Epithelial cell of esophagus (primary cell): ENCODE results near the gene NCDN.

ENCODE experiments used
- DNase-seq: peaks from one replicate; pipeline ENCODE4 v3.0.0; 2010; ENCODE audit warnings: low read depth
- H3K4me3 ChIP-seq: 2 replicates; pipeline ENCODE4 v1.5.1; 2011; ENCODE audit warnings: mild to moderate bottlenecking, low read length, control low read depth
- CTCF ChIP-seq: IDR thresholded peaks from 2 replicates; pipeline ENCODE4 v1.5.1; 2011; ENCODE audit warnings: low read depth, mild to moderate bottlenecking, low read length, control low read depth, inconsistent platforms; ENCODE audit not compliant: insufficient read depth; ENCODE audit errors: missing control alignments

NCDN gene

GRCh38 chr1:35536556-35537162 lies 20.9 kb upstream of the NCDN start:
- DNase-seq = no peak
- no peak for TF ChIP-seq CTCF
- no peak overlapping the region for H3K4me3 ChIP-seq

DNA sequence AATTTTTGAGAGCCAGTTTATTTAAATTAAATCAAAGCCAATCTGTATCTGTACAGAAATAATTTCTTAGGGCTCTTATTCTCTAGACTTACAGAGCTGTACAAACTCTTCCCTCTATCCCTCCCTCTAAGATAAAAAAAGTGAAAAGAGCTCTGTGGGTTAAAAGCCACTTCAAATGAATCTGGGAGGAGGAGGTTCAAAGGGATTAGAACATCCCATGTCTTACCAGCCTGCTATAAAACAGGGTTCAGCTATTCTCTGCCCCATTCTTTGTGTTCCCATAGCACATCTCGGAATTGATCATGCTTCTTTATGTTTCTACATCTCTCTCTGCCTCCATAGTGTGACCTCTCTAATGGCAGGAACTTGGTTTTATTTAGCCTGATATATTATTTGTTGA lies 19.8 kb upstream of the NCDN start:
- no peak overlapping the region for H3K4me3 ChIP-seq
- no peak for TF ChIP-seq CTCF
- DNase-seq = no peak

DNA sequence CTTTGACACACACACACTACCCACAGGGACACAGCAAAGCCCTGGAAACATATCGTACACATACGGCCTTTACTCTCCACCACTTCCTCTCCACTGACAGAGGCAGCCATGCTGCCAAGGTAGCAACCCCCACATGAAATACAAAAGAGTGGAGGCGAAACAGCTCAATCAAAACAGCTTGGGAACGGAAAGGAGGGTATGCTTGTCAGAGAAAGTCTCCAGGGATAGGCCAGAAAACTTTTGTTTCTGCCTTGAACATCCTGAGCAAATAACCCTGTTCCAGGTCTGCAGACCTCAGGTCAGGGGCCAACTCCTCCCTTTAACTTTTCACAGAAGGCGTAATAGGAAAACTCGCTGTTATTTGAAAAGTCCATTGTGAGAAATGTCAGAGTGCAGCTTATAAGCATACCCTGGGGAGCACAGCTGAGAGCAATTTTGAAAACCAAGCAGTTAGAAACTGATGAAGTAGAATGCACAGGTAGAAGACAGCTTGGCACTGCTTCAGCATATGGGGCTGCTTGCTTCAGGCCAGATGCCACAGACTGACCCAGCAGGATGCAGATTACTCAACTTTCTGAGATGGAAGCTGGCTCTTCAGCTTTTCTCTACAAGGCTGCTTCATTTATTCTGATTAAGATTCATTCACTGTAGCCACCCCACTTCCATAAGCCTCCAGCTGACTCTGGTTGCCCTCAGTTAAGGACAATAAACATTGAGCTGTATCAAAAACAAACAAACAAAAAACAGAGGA lies 18.4 kb upstream of the NCDN start:
- no peak overlapping the region for H3K4me3 ChIP-seq
- peak; percentile 46 for DNase-seq
- no peak for TF ChIP-seq CTCF

DNA sequence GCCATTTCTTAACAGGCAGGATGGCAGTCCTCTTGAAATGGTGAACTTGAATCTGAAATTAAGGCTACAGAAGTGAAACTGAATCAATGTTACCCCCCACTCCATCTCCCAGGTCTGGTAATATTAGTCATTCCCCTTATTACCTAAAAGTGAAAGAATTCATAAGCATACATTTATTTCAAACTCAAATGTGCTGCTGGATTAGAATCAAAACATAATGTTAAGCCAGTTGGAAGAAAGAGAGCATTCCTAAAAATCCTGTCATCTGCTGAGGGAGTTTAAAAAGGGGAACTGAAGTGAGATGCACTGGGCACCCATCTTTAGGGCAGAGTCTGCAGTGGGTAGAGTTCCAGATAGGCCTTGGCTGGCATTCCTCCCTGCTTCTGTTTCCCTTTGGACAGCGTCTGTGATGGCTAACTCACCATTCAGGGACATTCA lies 17.8 kb upstream of the NCDN start:
- TF ChIP-seq CTCF = no peak
- H3K4me3 ChIP-seq = no peak overlapping the region
- DNase-seq = no peak

DNA sequence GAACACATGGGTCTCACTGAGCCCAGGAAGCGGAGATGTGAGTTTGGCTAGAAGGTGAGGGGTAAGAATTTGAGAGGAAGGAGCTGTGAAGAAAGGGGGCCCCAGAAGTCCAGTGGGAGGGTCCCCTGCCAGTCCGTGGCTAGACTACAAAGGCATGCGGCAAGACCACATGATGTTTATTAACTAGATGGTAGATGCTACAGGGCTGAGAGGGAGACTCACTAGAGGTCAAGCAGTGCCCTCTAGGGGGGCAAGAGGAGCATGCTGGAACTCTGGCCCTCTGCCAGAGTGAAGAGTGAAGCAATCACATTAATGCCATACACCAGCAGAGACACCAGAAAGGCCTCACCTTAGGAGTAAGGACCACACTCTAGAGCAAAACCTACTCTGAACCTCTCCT lies 12.6 kb upstream of the NCDN start:
- peak; percentile 41 for DNase-seq
- no peak overlapping the region for H3K4me3 ChIP-seq
- no peak for TF ChIP-seq CTCF

GRCh38 chr1:35546614-35547013 lies 11.0 kb upstream of the NCDN start:
- no peak overlapping the region for H3K4me3 ChIP-seq
- no peak for DNase-seq
- no peak for TF ChIP-seq CTCF

DNA sequence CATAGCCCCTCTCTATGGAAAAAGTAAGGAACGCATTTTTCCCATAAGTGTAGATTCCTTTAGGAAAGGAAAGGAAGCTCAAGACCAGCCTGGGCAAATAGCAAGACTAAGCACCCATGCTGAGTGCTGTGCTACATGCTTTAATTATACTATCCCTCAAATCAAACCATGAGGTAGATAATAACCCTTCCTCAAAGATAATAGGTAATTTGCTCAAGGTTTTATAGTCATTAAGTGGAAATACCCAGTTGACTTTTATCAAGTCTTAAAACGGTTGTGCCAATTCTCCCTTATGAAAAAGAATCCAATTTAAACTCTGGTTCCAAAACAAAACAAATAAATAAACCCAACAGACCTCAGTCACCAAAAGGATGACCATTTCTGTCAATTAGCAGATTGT lies 3.7 kb upstream of the NCDN start:
- H3K4me3 ChIP-seq = no peak overlapping the region
- DNase-seq = no peak
- TF ChIP-seq CTCF = no peak
